ENCODE results near the gene TMPRSS11E. TPM values are rescaled to one million over a fixed set of nuclear protein-coding genes. Genes with fewer than 3 reads are reported as not detected.

The TMPRSS11E gene
- total RNA-seq, 1 donor from 2014 or later: not detected

DNA sequence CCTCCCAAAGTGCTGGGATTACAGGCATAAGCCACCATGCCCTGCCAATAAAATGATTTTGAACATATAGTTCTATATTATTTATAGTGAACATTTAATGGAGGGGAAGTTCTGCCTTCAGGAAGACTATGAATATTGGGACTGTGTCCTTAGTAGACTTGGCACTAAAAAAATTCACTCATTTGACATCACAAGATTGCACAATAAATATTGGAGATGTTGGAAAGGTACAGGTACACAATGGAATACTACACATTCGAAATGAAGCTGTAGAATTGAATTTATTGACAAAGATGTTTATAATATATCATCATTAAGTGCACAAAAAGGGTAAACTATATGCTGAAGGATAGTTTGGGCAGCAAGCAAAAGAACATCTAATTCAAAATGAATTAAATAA lies 13.0 kb upstream of the TMPRSS11E start:
- no peak overlapping the region for H3K27ac Mint-ChIP-seq
- Histone ChIP-seq H3K4me2 (no peak overlapping the region), H3K9me3 (ENCODE audit: low read depth) (no peaks in the 10 kb centered on the region), H2AFZ (replicated peaks) (no peak overlapping the region), H3F3A (ENCODE audit: low read depth) (no peaks in the 10 kb centered on the region), H3K4me1 (no peaks in the 10 kb centered on the region), H3K36me3 (no peaks in the 10 kb centered on the region), H3K9ac (no peak overlapping the region), H4K20me1 (ENCODE audit: low read depth) (no peaks in the 10 kb centered on the region), H3K27ac (no peak overlapping the region), H3K79me2 (ENCODE audit: low read depth) (no peaks in the 10 kb centered on the region), H3K27me3 (no peaks in the 10 kb centered on the region), H3K4me3 (no peak overlapping the region)
- no peaks in the 10 kb centered on the region for H3K9me3 Mint-ChIP-seq
- H3K4me3 Mint-ChIP-seq: no peak overlapping the region
- no peak for DNase-seq (ENCODE audit: low spot score)
- no peaks in the 10 kb centered on the region for H3K36me3 Mint-ChIP-seq
- TF ChIP-seq, protein P1, sequence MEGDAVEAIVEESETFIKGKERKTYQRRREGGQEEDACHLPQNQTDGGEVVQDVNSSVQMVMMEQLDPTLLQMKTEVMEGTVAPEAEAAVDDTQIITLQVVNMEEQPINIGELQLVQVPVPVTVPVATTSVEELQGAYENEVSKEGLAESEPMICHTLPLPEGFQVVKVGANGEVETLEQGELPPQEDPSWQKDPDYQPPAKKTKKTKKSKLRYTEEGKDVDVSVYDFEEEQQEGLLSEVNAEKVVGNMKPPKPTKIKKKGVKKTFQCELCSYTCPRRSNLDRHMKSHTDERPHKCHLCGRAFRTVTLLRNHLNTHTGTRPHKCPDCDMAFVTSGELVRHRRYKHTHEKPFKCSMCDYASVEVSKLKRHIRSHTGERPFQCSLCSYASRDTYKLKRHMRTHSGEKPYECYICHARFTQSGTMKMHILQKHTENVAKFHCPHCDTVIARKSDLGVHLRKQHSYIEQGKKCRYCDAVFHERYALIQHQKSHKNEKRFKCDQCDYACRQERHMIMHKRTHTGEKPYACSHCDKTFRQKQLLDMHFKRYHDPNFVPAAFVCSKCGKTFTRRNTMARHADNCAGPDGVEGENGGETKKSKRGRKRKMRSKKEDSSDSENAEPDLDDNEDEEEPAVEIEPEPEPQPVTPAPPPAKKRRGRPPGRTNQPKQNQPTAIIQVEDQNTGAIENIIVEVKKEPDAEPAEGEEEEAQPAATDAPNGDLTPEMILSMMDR (IDR thresholded peaks at IDR 0.05): no peak
- TF ChIP-seq EZH2phosphoT487 (IDR thresholded peaks at IDR 0.05) (no peak), EZH2 (IDR thresholded peaks at IDR 0.05) (no peak)
- H3K27me3 Mint-ChIP-seq (ENCODE audit: insufficient read depth, low read depth): no peaks in the 10 kb centered on the region
- no peaks in the 10 kb centered on the region for H3K4me1 Mint-ChIP-seq

- no peak for DNase-seq (ENCODE audit: low spot score)
Measured at GRCh38 chr4:68434836-68435235, 12.4 kb upstream of the TMPRSS11E start.

DNA sequence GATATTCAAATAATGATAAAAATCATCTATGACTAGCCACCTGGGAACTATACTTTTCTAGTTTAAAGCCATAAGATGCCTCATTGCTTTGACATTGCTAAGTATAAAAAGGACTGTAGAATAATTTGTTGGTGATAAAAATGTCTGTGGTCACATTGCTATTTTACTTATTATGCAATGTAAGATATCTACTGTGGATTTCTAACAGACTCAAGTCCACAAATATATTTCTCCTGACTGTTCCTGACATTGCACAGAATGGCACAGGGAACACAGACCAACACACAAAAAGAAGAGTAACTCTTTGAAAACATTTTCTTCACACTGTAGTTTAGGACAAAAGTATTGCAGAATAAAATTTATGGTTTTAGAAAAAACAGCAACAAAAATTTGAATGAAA lies 2.2 kb upstream of the TMPRSS11E start:
- no peaks in the 10 kb centered on the region for H4K20me1 ChIP-seq (ENCODE audit: low read depth)
- no peak overlapping the region for H3K27ac Mint-ChIP-seq
- H3K4me2 ChIP-seq: no peak overlapping the region
- TF ChIP-seq, protein P1 (IDR thresholded peaks at IDR 0.05): no peak
- TF ChIP-seq EZH2phosphoT487 (IDR thresholded peaks at IDR 0.05) (no peak), EZH2 (IDR thresholded peaks at IDR 0.05) (no peak)
- H3K36me3 ChIP-seq: no peaks in the 10 kb centered on the region
- H3K4me1 ChIP-seq: no peaks in the 10 kb centered on the region
- DNase-seq (ENCODE audit: low spot score): no peak
- no peaks in the 10 kb centered on the region for H3K27me3 ChIP-seq
- no peak overlapping the region for H3K4me3 Mint-ChIP-seq
- H2AFZ ChIP-seq (replicated peaks): no peak overlapping the region
- no peaks in the 10 kb centered on the region for H3F3A ChIP-seq (ENCODE audit: low read depth)
- H3K4me1 Mint-ChIP-seq: peaks cover 6% of the 10 kb centered on the region
- no peak overlapping the region for H3K4me3 ChIP-seq
- peaks cover 6% of the 10 kb centered on the region for H3K27me3 Mint-ChIP-seq (ENCODE audit: insufficient read depth, low read depth)
- peaks cover 2% of the 10 kb centered on the region for H3K9me3 Mint-ChIP-seq
- H3K9ac ChIP-seq: no peak overlapping the region
- H3K27ac ChIP-seq: no peak overlapping the region
- no peaks in the 10 kb centered on the region for H3K79me2 ChIP-seq (ENCODE audit: low read depth)
- H3K36me3 Mint-ChIP-seq: no peaks in the 10 kb centered on the region
- no peaks in the 10 kb centered on the region for H3K9me3 ChIP-seq (ENCODE audit: low read depth)

More at GRCh38 chr4:68434836-68435235, 12.4 kb upstream of the TMPRSS11E start:
- Mint-ChIP-seq H3K36me3 (no peaks in the 10 kb centered on the region), H3K9me3 (no peaks in the 10 kb centered on the region), H3K27me3 (ENCODE audit: insufficient read depth, low read depth) (no peaks in the 10 kb centered on the region), H3K4me3 (no peak overlapping the region), H3K4me1 (no peaks in the 10 kb centered on the region), H3K27ac (no peak overlapping the region)
- no peaks in the 10 kb centered on the region for H3K36me3 ChIP-seq
- H3K79me2 ChIP-seq (ENCODE audit: low read depth): no peaks in the 10 kb centered on the region
- H4K20me1 ChIP-seq (ENCODE audit: low read depth): no peaks in the 10 kb centered on the region
- H3K27ac ChIP-seq: no peak overlapping the region
- no peaks in the 10 kb centered on the region for H3K4me1 ChIP-seq
- no peak overlapping the region for H3K4me3 ChIP-seq
- H3K4me2 ChIP-seq: no peak overlapping the region
- TF ChIP-seq EZH2phosphoT487 (IDR thresholded peaks at IDR 0.05) (no peak), EZH2 (IDR thresholded peaks at IDR 0.05) (no peak)
- TF ChIP-seq, protein P1 (IDR thresholded peaks at IDR 0.05): no peak
- H3K9ac ChIP-seq: no peak overlapping the region
- H3K9me3 ChIP-seq (ENCODE audit: low read depth): no peaks in the 10 kb centered on the region
- no peaks in the 10 kb centered on the region for H3K27me3 ChIP-seq
- no peaks in the 10 kb centered on the region for H3F3A ChIP-seq (ENCODE audit: low read depth)
- H2AFZ ChIP-seq (replicated peaks): no peak overlapping the region
